Astrocyte (in vitro differentiated cells and primary cell): ENCODE measurements around the gene CHRNB2. TPM values are rescaled to one million over a fixed set of nuclear protein-coding genes. Genes with fewer than 3 reads are reported as not detected.

Experiments
- DNase-seq: peaks from one replicate; pipeline ENCODE4 v3.0.0-alpha.2; 2010; ENCODE audit warnings: low read depth
- FAIRE-seq: peaks from 2 replicates; lab custom pipeline; 2011; peaks lifted over from hg19 to GRCh38; lab: Jason Lieb, UNC
- H2AFZ ChIP-seq: 2 replicates; pipeline ENCODE4 v1.6.0; 2012; ENCODE audit warnings: low read depth, low read length, inconsistent platforms
- H3K27ac ChIP-seq: 2 replicates; pipeline ENCODE4 v1.5.1; 2011; ENCODE audit warnings: low read depth, low read length, inconsistent platforms
- H3K27me3 ChIP-seq: 2 replicates; pipeline ENCODE4 v1.6.0; 2011; ENCODE audit warnings: low read length, inconsistent platforms; ENCODE audit not compliant: insufficient read depth
- H3K36me3 ChIP-seq: 2 replicates; pipeline ENCODE4 v1.5.1; 2011; ENCODE audit warnings: low read length, inconsistent platforms; ENCODE audit not compliant: insufficient read depth
- H3K4me1 ChIP-seq: 2 replicates; pipeline ENCODE4 v1.5.1; 2011; ENCODE audit warnings: low read length, inconsistent platforms; ENCODE audit not compliant: insufficient read depth
- H3K4me2 ChIP-seq: 2 replicates; pipeline ENCODE4 v1.6.0; 2012; ENCODE audit warnings: low read length, inconsistent platforms
- H3K4me3 ChIP-seq: 2 replicates; pipeline ENCODE4 v1.5.1; 2011; ENCODE audit warnings: low read depth, mild to moderate bottlenecking, low read length, inconsistent platforms; ENCODE audit not compliant: insufficient read depth
- H3K79me2 ChIP-seq: 2 replicates; pipeline ENCODE4 v1.6.0; 2012; ENCODE audit warnings: mild to moderate bottlenecking, low read length, inconsistent platforms; ENCODE audit not compliant: insufficient read depth
- H3K9ac ChIP-seq: 2 replicates; pipeline ENCODE4 v1.6.0; 2012; ENCODE audit warnings: mild to moderate bottlenecking, low read length, inconsistent platforms
- H3K9me3 ChIP-seq: 2 replicates; pipeline ENCODE4 v1.5.1; 2012; ENCODE audit warnings: low read depth, mild to moderate bottlenecking, low read length, inconsistent platforms; ENCODE audit not compliant: insufficient read depth
- H4K20me1 ChIP-seq: 2 replicates; pipeline ENCODE4 v1.6.0; 2012; ENCODE audit warnings: low read length, inconsistent platforms; ENCODE audit not compliant: insufficient read depth
- H3K27ac Mint-ChIP-seq: one replicate; pipeline ENCODE4 v1.8.0; 2021; ENCODE audit warnings: mild to moderate bottlenecking, mixed read lengths; ENCODE audit not compliant: unreplicated experiment
- H3K27me3 Mint-ChIP-seq: one replicate; pipeline ENCODE4 v1.8.0; 2021; ENCODE audit warnings: low read depth, mixed read lengths; ENCODE audit not compliant: unreplicated experiment
- H3K36me3 Mint-ChIP-seq: one replicate; pipeline ENCODE4 v1.8.0; 2021; ENCODE audit warnings: low read depth, mixed read lengths; ENCODE audit not compliant: unreplicated experiment
- H3K4me1 Mint-ChIP-seq: one replicate; pipeline ENCODE4 v1.8.0; 2021; ENCODE audit warnings: low read depth, mixed read lengths; ENCODE audit not compliant: unreplicated experiment
- H3K4me3 Mint-ChIP-seq: one replicate; pipeline ENCODE4 v1.8.0; 2021; ENCODE audit warnings: mild to moderate bottlenecking, moderate library complexity, mixed read lengths; ENCODE audit not compliant: unreplicated experiment
- H3K9me3 Mint-ChIP-seq: one replicate; pipeline ENCODE4 v1.8.0; 2021; ENCODE audit warnings: mild to moderate bottlenecking, mixed read lengths; ENCODE audit not compliant: unreplicated experiment
- CTCF ChIP-seq: IDR thresholded peaks from 2 replicates; pipeline ENCODE4 v1.5.1; 2011; ENCODE audit warnings: low read depth, mild to moderate bottlenecking, inconsistent platforms, low read length, moderate library complexity; ENCODE audit not compliant: insufficient read depth
- EZH2 ChIP-seq: IDR thresholded peaks from 2 replicates; pipeline ENCODE4 v1.6.1; 2012; ENCODE audit warnings: mild to moderate bottlenecking, low read length, inconsistent platforms; ENCODE audit not compliant: insufficient read depth
- total RNA-seq: library from RNA; stranded (reverse); gene quantifications from 2 replicates; pipeline ENCODE4 v1.2.1, GENCODE V29; 2021

The CHRNB2 gene
- total RNA-seq, 1 donor from 2014 or later: 0.20 TPM

- Histone ChIP-seq H3K27me3 (no peaks in the 10 kb centered on the region), H3K4me2 (no peak overlapping the region), H3K36me3 (peaks cover 58% of the 10 kb centered on the region), H4K20me1 (peaks cover 91% of the 10 kb centered on the region), H3K4me1 (peaks cover 10% of the 10 kb centered on the region), H3K9ac (no peak overlapping the region), H3K27ac (no peak overlapping the region), H3K4me3 (no peak overlapping the region), H3K79me2 (peaks cover 15% of the 10 kb centered on the region), H2AFZ (no peak overlapping the region), H3K9me3 (no peaks in the 10 kb centered on the region)
- Mint-ChIP-seq H3K4me3 (no peak overlapping the region), H3K27me3 (no peaks in the 10 kb centered on the region), H3K4me1 (peaks cover 14% of the 10 kb centered on the region), H3K36me3 (peaks cover 41% of the 10 kb centered on the region), H3K27ac (no peak overlapping the region), H3K9me3 (no peaks in the 10 kb centered on the region)
- no peak for DNase-seq
- no peak for FAIRE-seq
- TF ChIP-seq EZH2 (no peak), CTCF (no peak)
Measured at GRCh38 chr1:154551474-154551873, 16.1 kb upstream of the CHRNB2 start.

DNA sequence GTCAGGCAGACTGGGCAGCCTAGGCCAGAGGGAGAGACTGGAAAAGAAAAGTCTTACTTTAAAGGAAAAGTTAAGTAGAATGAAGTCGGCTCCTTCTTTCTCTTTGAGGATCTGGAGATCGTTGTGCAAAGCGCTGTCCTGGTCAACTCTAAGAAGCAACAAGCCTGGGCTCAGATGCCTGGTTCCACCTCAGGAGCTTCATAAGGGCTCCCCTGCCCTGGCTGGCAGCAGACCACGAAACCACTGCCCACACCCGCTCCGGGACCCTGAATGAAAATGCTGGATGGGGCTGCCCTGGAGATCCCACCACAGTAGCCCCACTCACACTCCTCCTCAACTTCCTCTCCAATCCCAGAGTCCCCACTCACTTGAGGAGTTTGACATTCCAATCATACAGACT is 15.5 kb upstream of the CHRNB2 start:
- Histone ChIP-seq H3K4me3 (no peak overlapping the region), H3K27me3 (no peaks in the 10 kb centered on the region), H3K27ac (no peak overlapping the region), H3K36me3 (peaks cover 58% of the 10 kb centered on the region), H2AFZ (no peak overlapping the region), H3K4me1 (peaks cover 15% of the 10 kb centered on the region), H3K9me3 (no peaks in the 10 kb centered on the region), H3K4me2 (no peak overlapping the region), H3K79me2 (peaks cover 21% of the 10 kb centered on the region), H4K20me1 (peaks cover 97% of the 10 kb centered on the region), H3K9ac (no peak overlapping the region)
- Mint-ChIP-seq H3K9me3 (no peaks in the 10 kb centered on the region), H3K27me3 (no peaks in the 10 kb centered on the region), H3K4me1 (peaks cover 16% of the 10 kb centered on the region), H3K4me3 (no peak overlapping the region), H3K27ac (no peak overlapping the region), H3K36me3 (peaks cover 41% of the 10 kb centered on the region)
- TF ChIP-seq CTCF: no peak
- FAIRE-seq (no peak), DNase-seq (no peak)

- no peak overlapping the region for H3K9ac ChIP-seq
- no peak for TF ChIP-seq EZH2
- no peak for TF ChIP-seq CTCF
- H3K4me3 ChIP-seq: no peak overlapping the region
- no peak overlapping the region for H3K27ac Mint-ChIP-seq
- H3K27me3 ChIP-seq: no peaks in the 10 kb centered on the region
- H3K9me3 Mint-ChIP-seq: no peaks in the 10 kb centered on the region
- peaks cover 18% of the 10 kb centered on the region for H3K4me1 ChIP-seq
- peaks cover 95% of the 10 kb centered on the region for H4K20me1 ChIP-seq
- no peaks in the 10 kb centered on the region for H3K27me3 Mint-ChIP-seq
- FAIRE-seq (no peak), DNase-seq (no peak)
- peaks cover 11% of the 10 kb centered on the region for H3K4me1 Mint-ChIP-seq
- H3K36me3 Mint-ChIP-seq: peaks cover 41% of the 10 kb centered on the region
- H3K36me3 ChIP-seq: peaks cover 58% of the 10 kb centered on the region
- H3K79me2 ChIP-seq: peaks cover 32% of the 10 kb centered on the region
- H3K4me2 ChIP-seq: no peak overlapping the region
- H3K27ac ChIP-seq: no peak overlapping the region
- H3K4me3 Mint-ChIP-seq: no peak overlapping the region
- H3K9me3 ChIP-seq: no peaks in the 10 kb centered on the region
- H2AFZ ChIP-seq: no peak overlapping the region
Measured at GRCh38 chr1:154553056-154554030, 14.2 kb upstream of the CHRNB2 start.
